Urinary bladder (tissue), 4 donors: ENCODE results near the gene TNRC6C. TPM values are rescaled to one million over a fixed set of nuclear protein-coding genes. Genes with fewer than 3 reads are reported as not detected.

Source experiments
- DNase-seq: peaks from one replicate; pipeline ENCODE4 v3.0.0-alpha.2; 2015; ENCODE audit errors: extremely low spot score
- H3K27ac ChIP-seq: one replicate; pipeline ENCODE4 v1.5.1; 2013; ENCODE audit warnings: low read depth, mild to moderate bottlenecking, moderate library complexity
- H3K36me3 ChIP-seq: one replicate; pipeline ENCODE4 v1.6.1; 2013; ENCODE audit warnings: mild to moderate bottlenecking, moderate library complexity; ENCODE audit not compliant: insufficient read depth
- H3K4me1 ChIP-seq: one replicate; pipeline ENCODE4 v1.6.1; 2013; ENCODE audit warnings: mild to moderate bottlenecking, moderate library complexity; ENCODE audit not compliant: insufficient read depth
- H3K4me3 ChIP-seq: one replicate; pipeline ENCODE4 v1.5.1; 2013; ENCODE audit warnings: low read depth, low read length
- WGBS: extraction: QIAGEN DNeasy Blood & Tissue Kit; methylation state at CpG from one replicate; pipeline ENCODE4 v1.1.7; 2013; 5-methylcytosine and 5-hydroxymethylcytosine counted together
- polyA plus RNA-seq: library from polyadenylated mRNA; stranded (reverse); fragments of 200-250 nt; gene quantifications from one replicate; pipeline ENCODE4 v1.2.3, GENCODE V29; 2013
- total RNA-seq: library from RNA; depleted of rRNA; stranded (reverse); fragments of >200 nt; gene quantifications from one replicate; pipeline ENCODE4 v1.2.3, GENCODE V29; 2014
- donor health status: healthy with polysubstance abuse.
- donor health status: healthy.

Gene TNRC6C
- total and polyA plus RNA-seq, 2 donors, result 7.1 to 17.8 TPM

GRCh38 chr17:78127888-78128550 is 169.5 kb downstream of the TNRC6C start:
- Histone ChIP-seq H3K36me3 (no peaks in the 10 kb centered on the region), H3K4me1 (no peaks in the 10 kb centered on the region), H3K4me3 (peak overlapping the region; percentile 70), H3K27ac (peak overlapping the region; percentile 76)
- 7% methylated on average over 39 of the region's 39 CpGs for WGBS
- no peak for DNase-seq

GRCh38 chr17:78128551-78129350 is 170.2 kb downstream of the TNRC6C start, which contains the start of gene TMC6:
Gene TMC6 (minus strand): TSS chr17:78128755. CDS start chr17:78126832, 1,923 bp downstream.
- 5% methylated on average over 54 of the region's 54 CpGs for WGBS
- no peaks in the 10 kb centered on the region for H3K36me3 ChIP-seq
- H3K27ac ChIP-seq, result peak within 1 kb of the TSS; percentile 76
- peak within 1 kb of the TSS; percentile 70 for H3K4me3 ChIP-seq
- H3K4me1 ChIP-seq, result no peaks in the 10 kb centered on the region
- no peak for DNase-seq

GRCh38 chr17:78129351-78130089 is 171.0 kb downstream of the TNRC6C start:
- H3K27ac ChIP-seq, result no peak overlapping the region
- no peaks in the 10 kb centered on the region for H3K4me1 ChIP-seq
- DNase-seq, result no peak
- H3K4me3 ChIP-seq, result no peak overlapping the region
- WGBS, result 89% methylated on average over 4 of the region's 4 CpGs
- no peaks in the 10 kb centered on the region for H3K36me3 ChIP-seq

- no peaks in the 10 kb centered on the region for H3K4me1 ChIP-seq
- no peak overlapping the region for H3K4me3 ChIP-seq
- no peaks in the 10 kb centered on the region for H3K36me3 ChIP-seq
- whole genome bisulfite sequencing, result 62% methylated on average over 5 of the region's 5 CpGs
- DNase-seq, result no peak
- no peak overlapping the region for H3K27ac ChIP-seq
Observed at GRCh38 chr17:78130090-78130436, 171.6 kb downstream of the TNRC6C start.

GRCh38 chr17:78130437-78131101 is 172.1 kb downstream of the TNRC6C start, which contains the start of gene TMC8:
Gene TMC8 (plus strand): TSS chr17:78130771. CDS start chr17:78131589, 818 bp downstream.
- 84% methylated on average over 10 of the region's 10 CpGs for WGBS
- H3K27ac ChIP-seq, result no peak within 1 kb of the TSS
- DNase-seq, result no peak
- H3K4me3 ChIP-seq, result peak within 1 kb of the TSS; percentile 42
- no peaks in the 10 kb centered on the region for H3K36me3 ChIP-seq
- no peaks in the 10 kb centered on the region for H3K4me1 ChIP-seq

GRCh38 chr17:78131172-78132083 is 172.9 kb downstream of the TNRC6C start:
- Histone ChIP-seq H3K27ac (no peak overlapping the region), H3K4me3 (peak overlapping the region; percentile 42), H3K36me3 (no peaks in the 10 kb centered on the region), H3K4me1 (no peaks in the 10 kb centered on the region)
- no peak for DNase-seq
- WGBS, result 24% methylated on average over 74 of the region's 74 CpGs

- Histone ChIP-seq H3K4me3 (peak overlapping the region; percentile 42), H3K4me1 (no peaks in the 10 kb centered on the region), H3K27ac (peak overlapping the region; percentile 3), H3K36me3 (no peaks in the 10 kb centered on the region)
- WGBS, result 29% methylated on average over 38 of the region's 38 CpGs
- no peak for DNase-seq
Observed at GRCh38 chr17:78132084-78132676, 173.7 kb downstream of the TNRC6C start.

- H3K27ac ChIP-seq, result peak overlapping the region; percentile 3
- WGBS, result 83% methylated on average over 9 of the region's 9 CpGs
- no peak for DNase-seq
Observed at GRCh38 chr17:78132767-78133178, 174.3 kb downstream of the TNRC6C start.

GRCh38 chr17:78133179-78133951 is 174.9 kb downstream of the TNRC6C start:
- 89% methylated on average over 30 of the region's 30 CpGs for WGBS
- no peaks in the 10 kb centered on the region for H3K36me3 ChIP-seq
- no peak overlapping the region for H3K27ac ChIP-seq
- no peak overlapping the region for H3K4me3 ChIP-seq
- DNase-seq, result no peak
- H3K4me1 ChIP-seq, result no peaks in the 10 kb centered on the region

More at GRCh38 chr17:78132767-78133178, 174.3 kb downstream of the TNRC6C start:
- no peaks in the 10 kb centered on the region for H3K4me1 ChIP-seq
- no peak overlapping the region for H3K4me3 ChIP-seq
- no peaks in the 10 kb centered on the region for H3K36me3 ChIP-seq

- Histone ChIP-seq H3K27ac (no peak overlapping the region), H3K4me3 (no peak overlapping the region), H3K36me3 (no peaks in the 10 kb centered on the region), H3K4me1 (no peaks in the 10 kb centered on the region)
- WGBS, result 61% methylated on average over 39 of the region's 39 CpGs
- DNase-seq, result no peak
Observed at GRCh38 chr17:78133971-78134898, 175.7 kb downstream of the TNRC6C start.

- 81% methylated on average over 9 of the region's 9 CpGs for WGBS
- H3K36me3 ChIP-seq, result no peaks in the 10 kb centered on the region
- no peak overlapping the region for H3K27ac ChIP-seq
- no peak for DNase-seq
- no peak overlapping the region for H3K4me3 ChIP-seq
- no peaks in the 10 kb centered on the region for H3K4me1 ChIP-seq
Observed at GRCh38 chr17:78134899-78135385, 176.4 kb downstream of the TNRC6C start.
